GM19455 (cell line): Measurements from ENCODE around the gene KRTAP5-10.
"Not testable (repeated sequence)": the region's sequence is repeated elsewhere in the genome, so short reads cannot be mapped to it uniquely, and the experiment has no call there.

Experiments used
- ATAC-seq: cut with Tn5 transposase; IDR thresholded peaks from one replicate; pipeline ENCODE4 v1.9.1; 2021; ENCODE audit not compliant: unreplicated experiment

KRTAP5-10 gene

GRCh38 chr11:71542382-71542781 lies 23.0 kb upstream of the KRTAP5-10 start:
- no peak for ATAC-seq

GRCh38 chr11:71542879-71543777 lies 22.2 kb upstream of the KRTAP5-10 start:
- ATAC-seq, result no peak

GRCh38 chr11:71543866-71544265 lies 21.5 kb upstream of the KRTAP5-10 start:
- no peak for ATAC-seq

GRCh38 chr11:71544525-71545214 lies 20.7 kb upstream of the KRTAP5-10 start:
- no peak for ATAC-seq

DNA sequence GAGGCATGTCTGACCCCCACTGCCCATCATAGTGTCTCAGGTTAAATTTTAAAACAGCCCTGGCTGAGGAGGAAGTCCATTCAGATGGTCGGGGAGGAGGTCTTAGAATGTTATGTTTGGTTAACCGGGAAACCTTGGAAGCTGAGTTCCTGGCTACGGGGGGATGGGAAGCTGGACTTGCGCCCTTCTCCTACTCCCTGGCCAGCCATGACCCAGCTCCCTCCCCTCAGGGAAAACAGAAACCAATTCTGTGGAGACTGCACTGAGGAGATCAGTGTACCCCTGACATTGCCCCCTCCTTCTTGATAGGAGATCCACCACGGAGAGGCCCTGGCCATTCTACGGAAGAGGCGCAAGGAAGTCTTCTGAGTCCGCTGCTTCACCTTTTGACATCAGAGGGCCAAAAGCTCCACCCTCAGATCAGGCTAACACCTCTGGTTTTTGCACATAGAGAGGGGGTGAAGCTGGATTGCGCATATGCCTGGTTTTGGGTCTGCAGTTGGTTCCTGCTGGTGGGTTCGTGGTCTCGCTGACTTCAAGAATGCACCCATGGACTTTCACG lies 19.9 kb upstream of the KRTAP5-10 start:
- ATAC-seq, result no peak

GRCh38 chr11:71548120-71548519 lies 17.2 kb upstream of the KRTAP5-10 start, which contains the start of gene KRTAP5-9:
Gene KRTAP5-9, plus strand, starts transcription at chr11:71548420. Its CDS starts 238 bp downstream, at chr11:71548658.
- no peak for ATAC-seq

- no peak for ATAC-seq
These were observed 16.6 kb upstream of the KRTAP5-10 start for GRCh38 chr11:71548716-71549151.

DNA sequence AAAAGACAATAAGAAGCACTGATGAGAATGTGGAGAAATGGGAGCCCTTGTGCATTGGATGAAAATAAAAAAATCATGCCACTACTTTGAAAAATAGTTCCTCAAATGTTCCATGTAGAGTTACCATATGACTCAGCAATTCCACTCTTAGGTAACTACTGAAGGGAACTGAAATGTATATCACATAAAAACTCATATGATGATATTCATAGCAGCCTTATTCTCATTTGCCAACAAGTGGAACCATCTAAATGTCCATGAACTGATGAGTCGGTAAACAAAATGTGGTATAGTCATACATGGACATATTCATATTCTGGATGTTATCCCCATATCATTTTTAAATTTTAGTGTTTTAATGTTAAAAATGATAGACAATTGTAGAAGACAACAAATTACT lies 13.7 kb upstream of the KRTAP5-10 start:
- ATAC-seq, result no peak

DNA sequence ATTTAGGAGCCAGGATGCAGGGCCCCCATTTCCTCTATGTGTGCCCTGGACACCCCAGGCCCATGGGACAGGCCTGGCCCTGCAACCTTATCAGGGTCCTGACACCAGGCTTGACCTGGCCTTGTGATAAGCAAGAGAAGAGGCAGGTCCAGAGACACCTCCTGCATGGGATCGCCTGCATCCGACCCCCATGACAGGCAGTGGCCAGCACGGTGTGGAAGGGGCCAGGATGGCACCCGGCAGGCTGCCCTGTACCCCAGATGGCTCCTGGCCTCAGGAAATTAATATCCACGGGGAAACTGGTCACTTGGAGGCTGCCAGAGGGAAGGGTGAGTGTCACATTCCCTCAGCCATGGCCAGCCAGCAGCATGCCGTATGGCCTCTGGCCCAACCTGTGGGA lies 10.4 kb upstream of the KRTAP5-10 start:
- no peak for ATAC-seq

DNA sequence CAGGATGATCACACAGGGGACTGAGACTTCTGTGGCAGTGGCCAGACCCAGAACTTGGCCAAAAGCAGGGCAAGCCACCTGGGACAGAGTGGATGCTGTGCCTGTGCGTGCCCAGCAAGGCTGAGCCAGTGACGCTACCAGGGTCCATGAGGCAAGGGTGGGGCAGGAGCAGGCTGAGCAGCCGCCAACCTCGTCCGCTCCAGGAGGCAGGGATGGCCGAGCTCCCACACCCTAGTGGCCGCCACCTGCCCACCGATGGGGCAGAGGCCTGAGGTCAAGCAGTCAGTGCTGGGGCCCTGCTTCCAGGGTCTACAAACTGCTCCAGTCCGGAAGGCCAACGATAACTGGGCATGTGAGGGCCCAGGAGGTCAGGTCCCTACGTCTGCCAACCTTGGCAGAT lies 9.9 kb upstream of the KRTAP5-10 start:
- ATAC-seq, result no peak

GRCh38 chr11:71556018-71556417 lies 9.3 kb upstream of the KRTAP5-10 start:
- no peak for ATAC-seq

DNA sequence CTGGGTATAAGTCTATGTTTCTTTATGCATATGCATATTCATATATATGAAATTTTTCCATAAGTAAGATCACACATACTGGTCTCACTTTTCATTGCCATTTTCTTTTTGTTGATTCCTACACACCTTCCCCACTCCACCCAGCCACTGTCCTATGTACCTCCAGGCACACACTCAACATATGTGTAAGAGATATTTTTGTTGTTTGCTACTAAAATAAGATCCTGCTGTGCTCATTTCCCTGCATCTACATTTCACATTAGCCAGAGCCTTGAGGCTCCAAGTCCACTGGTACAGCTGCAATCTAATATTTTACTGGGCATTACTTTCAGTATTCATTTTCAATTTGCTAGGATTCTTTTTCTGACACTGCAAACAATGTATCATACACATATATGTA lies 8.1 kb upstream of the KRTAP5-10 start:
- no peak for ATAC-seq

DNA sequence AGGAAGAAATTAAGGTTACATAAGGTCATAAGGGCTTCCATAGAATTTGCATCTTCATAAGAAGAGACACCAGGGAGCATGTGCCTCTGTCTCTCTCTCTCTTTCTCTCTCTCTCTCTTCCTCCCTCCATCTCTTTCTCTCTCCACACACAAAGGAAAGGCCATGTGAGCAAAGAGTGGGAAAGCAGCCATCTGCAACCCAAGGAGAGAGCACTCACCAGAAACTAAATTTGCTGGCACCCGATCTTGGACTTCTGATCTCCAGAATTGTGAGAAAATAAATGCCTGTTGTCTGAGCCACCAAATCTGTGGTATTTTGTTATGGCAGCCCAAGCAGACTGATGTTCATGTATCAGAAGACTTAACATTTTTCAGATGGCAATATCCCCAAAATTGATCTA lies 6.4 kb upstream of the KRTAP5-10 start:
- ATAC-seq, result no peak

DNA sequence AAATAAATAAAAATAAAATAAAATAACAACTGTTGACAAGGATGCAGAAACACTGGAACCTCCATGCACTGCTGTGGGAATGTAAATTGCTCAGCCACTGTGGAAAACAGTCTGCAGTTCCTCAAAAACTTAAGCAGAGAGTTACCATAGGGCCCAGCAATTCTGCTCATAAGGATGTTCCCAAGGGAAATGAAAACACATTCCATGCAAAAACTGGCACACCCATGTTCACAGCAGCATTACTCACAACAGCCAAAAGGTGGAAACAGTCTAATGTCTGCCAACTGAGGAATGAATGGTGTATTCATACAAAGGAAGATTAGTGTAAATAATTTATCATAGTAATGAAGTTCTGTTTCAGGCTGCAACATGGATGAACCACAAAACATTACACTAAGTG lies 3.2 kb upstream of the KRTAP5-10 start:
- ATAC-seq, result no peak

- ATAC-seq, result no peak
These were observed 2.0 kb upstream of the KRTAP5-10 start for GRCh38 chr11:71563406-71563805.

GRCh38 chr11:71564430-71564829 lies 933 bp upstream of the KRTAP5-10 start:
- ATAC-seq, result no peak

GRCh38 chr11:71566081-71566620 lies 788 bp downstream of the KRTAP5-10 start:
- ATAC-seq, result no peak

- ATAC-seq, result not testable (repeated sequence)
These were observed 1.6 kb downstream of the KRTAP5-10 start for GRCh38 chr11:71566626-71567599.

- not testable (repeated sequence) for ATAC-seq
These were observed 2.3 kb downstream of the KRTAP5-10 start for GRCh38 chr11:71567633-71568032.

DNA sequence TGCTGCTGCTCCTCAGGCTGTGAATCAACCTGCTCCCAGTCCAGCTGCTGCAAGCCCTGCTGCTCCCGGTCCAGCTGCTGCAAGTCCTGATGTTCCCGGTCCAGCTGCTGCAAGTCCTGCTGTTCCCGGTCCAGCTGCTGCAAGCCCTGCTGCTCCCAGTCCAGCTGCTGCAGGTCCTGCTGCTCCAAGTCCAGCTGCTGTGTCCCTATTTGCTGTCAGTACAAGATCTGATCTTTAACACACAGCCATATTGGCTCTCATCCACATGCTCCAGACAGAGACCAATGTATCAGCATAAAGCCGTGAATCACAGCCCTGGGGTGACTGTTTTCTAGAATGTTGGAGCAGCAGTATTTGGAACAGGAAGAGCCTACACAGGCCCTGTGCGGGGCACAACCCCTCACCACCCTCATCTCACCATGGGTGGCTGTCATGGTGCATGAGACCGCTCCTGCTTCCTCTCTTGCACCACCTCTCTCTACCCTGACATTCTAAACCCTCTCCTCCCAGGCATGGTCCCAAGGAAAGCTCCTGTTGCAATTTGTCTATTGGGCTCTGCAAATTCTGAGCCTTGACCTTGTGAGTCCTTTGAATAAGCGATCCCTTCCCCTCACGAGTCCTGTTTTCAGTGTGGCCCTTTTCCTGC lies 3.5 kb downstream of the KRTAP5-10 start:
- ATAC-seq, result no peak
